ENCODE measurements around the gene SIRPB2. TPM values are rescaled to one million over a fixed set of nuclear protein-coding genes. Genes with fewer than 3 reads are reported as not detected.

The SIRPB2 gene
- total RNA-seq, 1 donor from 2014 or later: 3.1 TPM

GRCh38 chr20:1457992-1458391 is 33.2 kb downstream of the SIRPB2 start:
- DNase-seq (no peak), ATAC-seq (ENCODE audit: poor library complexity) (no peak)
- intact Hi-C loops (cut with DNase I): no loop called here

GRCh38 chr20:1456300-1456699 is 34.9 kb downstream of the SIRPB2 start:
- ATAC-seq (ENCODE audit: poor library complexity): no peak
- no peak for DNase-seq
- intact Hi-C loops (cut with DNase I): no loop called here

- no peak for DNase-seq
- no peak for ATAC-seq (ENCODE audit: poor library complexity)
- intact Hi-C loops (cut with DNase I): no loop called here
These were observed 40.2 kb downstream of the SIRPB2 start for GRCh38 chr20:1450926-1451491.

- intact Hi-C loops (cut with DNase I): no loop called here
- no peak for DNase-seq
- ATAC-seq (ENCODE audit: poor library complexity): no peak
These were observed 41.9 kb downstream of the SIRPB2 start for GRCh38 chr20:1449370-1449769.

- intact Hi-C loops (cut with DNase I): no loop called here
- DNase-seq (no peak), ATAC-seq (ENCODE audit: poor library complexity) (peak; percentile 10)
These were observed 43.1 kb downstream of the SIRPB2 start for GRCh38 chr20:1448081-1448620.

- intact Hi-C loops (cut with DNase I): no loop called here
- DNase-seq (no peak), ATAC-seq (ENCODE audit: poor library complexity) (no peak)
These were observed 44.7 kb downstream of the SIRPB2 start for GRCh38 chr20:1446536-1446935.

- intact Hi-C loops (cut with DNase I): no loop called here
- ATAC-seq (ENCODE audit: poor library complexity): no peak
- no peak for DNase-seq
These were observed 48.1 kb downstream of the SIRPB2 start for GRCh38 chr20:1443085-1443484.

GRCh38 chr20:1442304-1442703 is 48.9 kb downstream of the SIRPB2 start:
- ATAC-seq (ENCODE audit: poor library complexity) (no peak), DNase-seq (no peak)
- intact Hi-C loops (cut with DNase I): no loop called here

GRCh38 chr20:1441133-1441532 is 50.1 kb downstream of the SIRPB2 start:
- intact Hi-C loops (cut with DNase I): no loop called here
- ATAC-seq (ENCODE audit: poor library complexity): no peak
- DNase-seq: no peak

GRCh38 chr20:1440024-1440423 is 51.2 kb downstream of the SIRPB2 start:
- ATAC-seq (ENCODE audit: poor library complexity) (no peak), DNase-seq (no peak)
- intact Hi-C loops (cut with DNase I): no loop called here

GRCh38 chr20:1438361-1438760 is 52.9 kb downstream of the SIRPB2 start:
- intact Hi-C loops (cut with DNase I): no loop called here
- DNase-seq: no peak
- ATAC-seq (ENCODE audit: poor library complexity): no peak

GRCh38 chr20:1437235-1437904 is 53.9 kb downstream of the SIRPB2 start:
- peak; percentile 85 for DNase-seq
- intact Hi-C loops (cut with DNase I): loop anchor here (2.0 kb wide), 1 partner anchor 125 kb away; no protein-coding TSS in a partner anchor
- peak; percentile 73 for ATAC-seq (ENCODE audit: poor library complexity)

- no peak for DNase-seq
- no peak for ATAC-seq (ENCODE audit: poor library complexity)
- intact Hi-C loops (cut with DNase I): loop anchor here (2.0 kb wide), 1 partner anchor 123 kb away; no protein-coding TSS in a partner anchor
These were observed 55.0 kb downstream of the SIRPB2 start for GRCh38 chr20:1436263-1436662.

- DNase-seq: no peak
- intact Hi-C loops (cut with DNase I): no loop called here
- ATAC-seq (ENCODE audit: poor library complexity): no peak
These were observed 55.9 kb downstream of the SIRPB2 start for GRCh38 chr20:1435337-1435699.

GRCh38 chr20:1434571-1435336 is 56.5 kb downstream of the SIRPB2 start:
- intact Hi-C loops (cut with DNase I): no loop called here
- peak; percentile 61 for ATAC-seq (ENCODE audit: poor library complexity)
- DNase-seq: no peak

- DNase-seq: no peak
- intact Hi-C loops (cut with DNase I): no loop called here
- ATAC-seq (ENCODE audit: poor library complexity): no peak
These were observed 60.1 kb downstream of the SIRPB2 start for GRCh38 chr20:1431158-1431557.

GRCh38 chr20:1430004-1430451 is 61.2 kb downstream of the SIRPB2 start:
- ATAC-seq (ENCODE audit: poor library complexity) (no peak), DNase-seq (no peak)
- intact Hi-C loops (cut with DNase I): no loop called here

GRCh38 chr20:1429143-1429728 is 62.0 kb downstream of the SIRPB2 start:
- DNase-seq (no peak), ATAC-seq (ENCODE audit: poor library complexity) (no peak)
- intact Hi-C loops (cut with DNase I): no loop called here

- intact Hi-C loops (cut with DNase I): no loop called here
- no peak for ATAC-seq (ENCODE audit: poor library complexity)
- DNase-seq: no peak
These were observed 63.7 kb downstream of the SIRPB2 start for GRCh38 chr20:1427457-1428054.

All from Right ventricle myocardium superior (tissue), 1 donor.